Fibroblast of skin of scalp (primary cell): ENCODE measurements around the gene LIMD2.
A peak's percentile ranks its signal among the peaks of the same experiment; 100 is the strongest.

ENCODE experiments used
- DNase-seq: peaks from one replicate; pipeline ENCODE4 v3.0.0-alpha.2; 2013

The LIMD2 gene

DNA sequence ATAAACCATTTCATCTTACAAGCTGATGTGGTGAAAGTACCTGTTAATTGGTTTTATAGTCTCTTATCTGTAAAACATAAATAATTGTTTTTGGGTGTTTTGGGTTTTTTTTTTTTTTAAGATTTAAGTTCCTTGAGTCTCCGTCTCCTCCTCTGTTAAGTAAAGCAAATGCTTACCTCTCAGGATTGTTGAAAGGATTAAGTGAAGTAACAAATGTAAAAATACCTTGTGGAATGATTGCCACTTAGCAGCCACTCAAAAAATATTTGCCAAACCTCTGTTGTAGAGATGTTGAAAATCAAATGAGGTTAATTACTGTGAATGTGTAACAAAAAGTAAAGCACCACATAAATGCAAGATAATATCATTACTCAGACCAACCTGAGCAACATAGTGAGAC, 19.2 kb downstream of the LIMD2 start:
- DNase-seq: no peak

DNA sequence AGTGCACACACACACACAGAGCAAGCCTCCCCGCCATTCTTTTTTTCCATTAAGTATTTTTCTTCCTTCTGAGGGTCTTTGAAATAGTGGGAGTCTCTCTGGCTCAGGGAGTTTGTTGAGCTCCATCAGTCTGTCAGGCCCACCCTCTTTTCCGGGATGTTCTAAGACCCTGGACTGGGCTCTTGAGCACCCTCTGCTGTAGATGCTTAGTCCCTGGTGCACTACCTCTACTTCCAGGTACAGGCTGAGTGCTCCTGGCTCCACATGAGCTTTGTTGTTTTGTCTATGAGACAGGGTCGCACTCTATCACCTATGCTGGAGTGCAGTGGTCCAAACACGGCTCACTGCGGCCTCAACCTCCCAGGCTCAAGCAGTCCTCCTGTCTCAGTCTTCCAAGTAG, 20.7 kb downstream of the LIMD2 start:
- DNase-seq: no peak

DNA sequence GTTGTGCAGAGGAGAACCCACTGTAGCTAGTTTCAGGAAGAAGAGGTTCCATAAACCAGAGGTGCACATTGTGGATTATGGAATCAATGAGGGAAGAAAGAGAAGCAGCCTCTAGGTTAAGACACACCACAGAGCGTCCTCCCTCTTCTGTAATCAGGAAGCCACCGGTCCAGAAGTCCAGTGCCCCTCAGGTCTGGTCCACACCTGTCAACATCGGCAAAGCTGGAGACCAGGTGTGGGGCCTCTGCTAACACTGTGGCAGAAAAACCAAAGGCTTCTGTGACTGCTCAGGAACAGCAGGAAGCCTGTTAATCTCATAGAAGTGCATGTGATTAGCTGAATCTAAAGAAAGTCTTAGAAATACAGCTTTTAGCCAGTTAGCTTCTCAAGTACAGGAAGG, 23.3 kb downstream of the LIMD2 start:
- no peak for DNase-seq

- peak; percentile 72 for DNase-seq
Observed at GRCh38 chr17:63675607-63676546, 24.0 kb downstream of the LIMD2 start.

GRCh38 chr17:63675231-63675606, 24.7 kb downstream of the LIMD2 start:
- DNase-seq: peak; percentile 7

GRCh38 chr17:63672856-63673255, 27.1 kb downstream of the LIMD2 start:
- DNase-seq: no peak

DNA sequence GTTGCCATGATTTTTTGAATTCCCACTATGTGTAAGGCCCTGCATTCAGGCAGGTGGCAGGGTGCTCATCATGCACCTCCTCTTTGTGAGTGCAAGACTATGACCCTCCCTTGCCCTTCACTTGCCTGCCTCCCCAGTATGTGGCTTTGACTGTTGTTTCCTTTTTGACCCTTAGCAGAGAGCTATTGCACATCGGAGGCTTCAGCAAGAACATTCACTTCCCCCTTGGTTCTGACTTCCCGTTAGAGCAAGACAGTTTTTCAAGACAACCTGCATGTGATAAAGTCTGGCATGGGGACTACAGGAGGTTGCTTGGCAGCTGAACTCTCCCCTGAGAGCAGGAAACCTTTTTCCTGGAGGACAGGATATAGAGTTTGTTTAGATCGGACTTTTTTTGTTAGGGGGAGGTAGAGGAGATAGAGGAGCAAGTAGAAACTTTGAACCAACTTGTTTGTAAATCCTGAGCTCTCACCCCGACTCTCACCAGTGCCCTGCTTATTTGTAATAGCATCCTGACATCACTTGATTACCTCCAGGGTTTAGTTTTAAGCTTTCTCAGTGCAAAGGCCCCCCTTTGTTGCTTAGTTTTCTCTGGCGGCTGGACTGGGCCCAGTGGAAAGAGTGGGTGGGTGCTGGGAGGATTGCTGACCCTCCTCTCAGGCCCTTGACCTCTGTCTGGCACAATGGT, 34.3 kb downstream of the LIMD2 start:
- DNase-seq: no peak

GRCh38 chr17:63659850-63660249, 40.1 kb downstream of the LIMD2 start:
- DNase-seq: no peak

- DNase-seq: no peak
Observed at GRCh38 chr17:63658366-63658765, 41.6 kb downstream of the LIMD2 start.

GRCh38 chr17:63657786-63658185, 42.1 kb downstream of the LIMD2 start:
- no peak for DNase-seq

- DNase-seq: no peak
Observed at GRCh38 chr17:63653050-63653449, 46.9 kb downstream of the LIMD2 start.

- no peak for DNase-seq
Observed at GRCh38 chr17:63652106-63652505, 47.8 kb downstream of the LIMD2 start.

- DNase-seq: no peak
Observed at GRCh38 chr17:63649813-63650212, 50.1 kb downstream of the LIMD2 start.

DNA sequence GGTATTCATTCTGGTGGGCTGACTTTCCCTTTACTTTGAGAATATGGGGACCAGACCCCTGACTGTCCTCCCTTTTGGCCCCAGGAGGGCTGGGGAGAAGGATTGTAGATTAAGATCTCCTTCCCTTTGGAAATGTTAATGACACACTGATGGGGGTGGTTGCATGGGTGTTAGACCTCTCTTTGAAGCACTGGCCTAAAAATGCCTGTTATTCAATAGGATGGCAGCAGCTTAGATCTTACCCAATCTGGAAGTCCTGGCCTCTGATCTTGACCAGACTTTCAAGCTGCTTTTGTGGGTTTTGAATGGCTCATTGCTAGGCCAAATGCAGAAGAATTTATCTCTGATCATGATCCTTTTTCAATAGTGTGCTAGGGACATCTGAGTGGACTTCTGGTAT, 52.0 kb downstream of the LIMD2 start:
- no peak for DNase-seq

DNA sequence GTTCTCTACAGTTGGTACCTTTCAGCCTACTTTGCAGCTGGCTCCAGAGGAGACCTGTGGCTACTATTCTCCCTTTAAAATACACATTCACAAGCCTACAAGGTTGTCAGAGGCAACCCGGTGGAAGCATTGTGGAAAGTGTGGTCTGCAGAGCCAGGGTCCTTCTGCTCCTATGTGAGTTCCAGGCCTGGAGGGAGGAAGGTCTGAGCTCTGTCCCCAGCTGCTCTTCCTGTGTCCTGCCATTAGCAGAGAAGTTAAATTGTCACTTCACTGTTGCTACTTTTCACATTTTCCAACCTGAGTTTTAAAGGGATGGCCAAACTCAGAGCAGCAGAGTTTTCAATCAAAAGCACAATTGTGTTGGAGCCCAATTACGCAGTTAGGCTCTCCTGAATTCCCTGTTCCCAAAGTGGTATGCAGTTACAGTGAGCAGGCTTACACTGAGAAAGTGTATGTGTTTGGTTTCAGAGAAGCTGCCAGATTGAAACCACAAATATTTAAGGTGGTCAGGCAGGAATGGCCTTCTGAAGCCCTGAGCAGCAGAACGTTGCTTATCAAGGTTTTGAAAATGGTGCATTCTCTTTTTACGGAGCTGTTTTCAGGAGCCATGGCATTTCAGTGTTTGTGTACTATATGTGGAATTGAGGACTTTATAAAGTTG, 52.7 kb downstream of the LIMD2 start:
- peak; percentile 11 for DNase-seq

GRCh38 chr17:63646488-63646806, 53.5 kb downstream of the LIMD2 start:
- DNase-seq: no peak
